22Rv1 (cell line): ENCODE data around the gene SUFU.

Source experiments
- CTCF ChIP-seq: fragments of 450-650 bp; IDR thresholded peaks from 2 replicates; pipeline ENCODE4 v1.5.1; 2017; ENCODE audit warnings: mild to moderate bottlenecking
- ZFX ChIP-seq: fragments of 450-650 bp; IDR thresholded peaks from 2 replicates; pipeline ENCODE4 v1.6.1; 2017; ENCODE audit warnings: antibody characterized with exemption, borderline replicate concordance

- TF ChIP-seq CTCF (no peak), ZFX (no peak)
Observed at GRCh38 chr10:102534333-102534732, 30.6 kb downstream of the SUFU start.
